ENCODE results near the gene LRP5. TPM values are rescaled to one million over a fixed set of nuclear protein-coding genes. Genes with fewer than 3 reads are reported as not detected.

LRP5 gene
- total and polyA plus RNA-seq, 2 experiments from 2014 or later = 26.9 to 51.1 TPM

GRCh38 chr11:68420171-68420570, 107.8 kb downstream of the LRP5 start (continued):
- no peak for TF ChIP-seq ZNF462 (CRISPR knock-in tag; IDR thresholded peaks at IDR 0.05)
- TF ChIP-seq STAT1 (IDR thresholded peaks at IDR 0.05; ENCODE audit: unreplicated experiment) = no peak
- TF ChIP-seq JUNB (IDR thresholded peaks at IDR 0.05; ENCODE audit: unreplicated experiment) = no peak
- no peak for TF ChIP-seq NANOG (IDR thresholded peaks at IDR 0.05; ENCODE audit: borderline replicate concordance)

GRCh38 chr11:68423481-68423880, 111.1 kb downstream of the LRP5 start:
- Histone ChIP-seq H3K27me3 (ENCODE audit: insufficient read depth) (no peaks in the 10 kb centered on the region), H4K20me1 (replicated peaks; ENCODE audit: insufficient read depth) (no peaks in the 10 kb centered on the region; the same call in 1 of the 2 replicates), H2AFZ (no peak overlapping the region), H3K27ac (ENCODE audit: low read depth) (no peak overlapping the region), H3K4me2 (no peak overlapping the region), H3K79me2 (replicated peaks; ENCODE audit: insufficient read depth) (no peaks in the 10 kb centered on the region), H3F3A (replicated peaks; ENCODE audit: low read depth) (0 out of 2 replicates have a peak, but pooled peaks cover 3% of the 10 kb centered on the region), H3K4me1 (ENCODE audit: insufficient read depth) (no peaks in the 10 kb centered on the region), H3K4me3 (no peak overlapping the region), H3K36me3 (ENCODE audit: insufficient read depth) (no peaks in the 10 kb centered on the region), H3K9me2 (ENCODE audit: insufficient read depth) (no peaks in the 10 kb centered on the region)
- H3K9me3 Mint-ChIP-seq = 0 out of 3 replicates have a peak, but pooled peaks cover 3% of the 10 kb centered on the region
- DNase-seq (ENCODE audit: low spot score) (no peak), ATAC-seq (no peak)
- peaks cover 4% of the 10 kb centered on the region for H3K27me3 Mint-ChIP-seq (ENCODE audit: insufficient read depth, low read depth, poor library complexity)
- TF ChIP-seq CTCF (conservative IDR thresholded peaks at IDR 0.05; ENCODE audit: low read depth in 2 of 2) (no peak), ZNF331 (CRISPR knock-in tag; IDR thresholded peaks at IDR 0.05; ENCODE audit: low read depth) (no peak), EZH2 (IDR thresholded peaks at IDR 0.05; ENCODE audit: low read depth, unreplicated experiment) (no peak), POLR2AphosphoS5 (IDR thresholded peaks at IDR 0.05; ENCODE audit: low read depth) (no peak), REST (IDR thresholded peaks at IDR 0.05; ENCODE audit: unreplicated experiment) (no peak), EZH2phosphoT487 (IDR thresholded peaks at IDR 0.05; ENCODE audit: unreplicated experiment) (no peak), JUNB (IDR thresholded peaks at IDR 0.05; ENCODE audit: unreplicated experiment) (no peak), CREB1 (CRISPR knock-in tag; IDR thresholded peaks at IDR 0.05; ENCODE audit: low read depth) (no peak), ZNF114 (CRISPR knock-in tag; IDR thresholded peaks at IDR 0.05) (no peak)
- no peak overlapping the region for H3K27ac Mint-ChIP-seq
- no peaks in the 10 kb centered on the region for H3K4me1 Mint-ChIP-seq
- peaks cover 54% of the 10 kb centered on the region for H3K36me3 Mint-ChIP-seq (ENCODE audit: low read depth)
- H3K4me3 Mint-ChIP-seq = no peak overlapping the region
